Stomach smooth muscle (tissue), 2 donors: ENCODE results near the gene PYGB.

Source experiments
- H3K27ac ChIP-seq: one replicate; pipeline ENCODE4 v1.7.0; 2013; ENCODE audit warnings: mild to moderate bottlenecking, low read length, inconsistent platforms
- H3K27me3 ChIP-seq, 2 donors: one replicate each; pipeline ENCODE4 v1.7.0; 2013; ENCODE audit warnings: low read length in 2 of 2; ENCODE audit not compliant: insufficient read depth in 2 of 2, control insufficient read depth in 1 of 2
- H3K36me3 ChIP-seq, 2 donors: one replicate each; pipeline ENCODE4 v1.7.0; 2013; ENCODE audit warnings: low read length in 2 of 2; ENCODE audit not compliant: control insufficient read depth in 2 of 2, insufficient read depth in 2 of 2
- H3K4me1 ChIP-seq: one replicate; pipeline ENCODE4 v1.7.0; 2013; ENCODE audit warnings: low read length; ENCODE audit not compliant: control insufficient read depth, insufficient read depth
- H3K4me3 ChIP-seq, 2 donors: one replicate each; pipeline ENCODE4 v1.7.0; 2013; ENCODE audit warnings: low read length in 2 of 2
- H3K9ac ChIP-seq, 2 donors: one replicate each; pipeline ENCODE4 v1.7.0; 2013; ENCODE audit warnings: low read length in 2 of 2, mild to moderate bottlenecking in 1 of 2
- H3K9me3 ChIP-seq, 2 donors: one replicate each; pipeline ENCODE4 v1.7.0; 2013; ENCODE audit warnings: low read length in 2 of 2; ENCODE audit not compliant: control insufficient read depth in 2 of 2
- donor health status: healthy.
- donor health status: Pancreatic carcinoma.

PYGB gene

DNA sequence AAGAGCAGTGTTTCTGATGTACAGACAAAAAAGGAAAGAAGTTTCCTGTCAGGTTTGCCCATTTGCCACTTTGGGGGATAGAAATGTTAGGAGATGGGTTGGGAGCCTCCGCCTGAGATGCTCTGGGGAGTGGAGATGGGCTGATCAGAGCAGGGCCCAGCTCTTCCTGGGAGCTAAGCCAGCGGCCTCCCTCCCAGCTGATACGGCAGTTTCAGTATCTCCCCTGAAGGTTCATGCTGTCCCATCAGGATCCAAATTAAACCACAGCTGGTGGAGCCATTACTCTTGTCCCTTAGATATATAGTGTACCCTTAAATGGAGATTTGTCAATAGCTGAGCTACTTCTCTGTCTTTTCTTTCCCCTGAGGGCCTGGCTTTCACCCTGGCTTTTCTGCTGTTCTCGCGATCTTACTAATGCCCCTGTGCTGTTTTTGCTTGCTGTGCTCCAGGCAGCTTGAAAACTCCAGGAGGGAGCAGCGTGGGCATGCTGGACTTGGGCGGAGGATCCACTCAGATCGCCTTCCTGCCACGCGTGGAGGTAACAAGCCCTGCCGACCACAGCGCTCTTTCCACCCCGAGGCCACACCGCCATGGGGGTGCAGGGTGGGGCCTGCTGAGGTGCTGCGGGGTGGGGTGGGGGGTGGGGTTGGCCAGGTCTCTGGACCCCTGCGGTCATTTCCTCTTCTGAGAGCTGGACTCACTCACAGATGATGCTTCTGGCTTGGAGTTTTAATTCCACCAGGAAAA, 31.5 kb upstream of the PYGB start:
- no peaks in the 10 kb centered on the region for H3K27me3 ChIP-seq
- peak overlapping the region in 1 of 2 donors; percentile 29 for H3K9ac ChIP-seq
- no peaks in the 10 kb centered on the region for H3K9me3 ChIP-seq
- H3K36me3 ChIP-seq, result peaks cover 56 to 73% of the 10 kb centered on the region in 2 donors
- no peak overlapping the region for H3K4me3 ChIP-seq
- H3K27ac ChIP-seq, result no peak overlapping the region
- H3K4me1 ChIP-seq, result no peaks in the 10 kb centered on the region

DNA sequence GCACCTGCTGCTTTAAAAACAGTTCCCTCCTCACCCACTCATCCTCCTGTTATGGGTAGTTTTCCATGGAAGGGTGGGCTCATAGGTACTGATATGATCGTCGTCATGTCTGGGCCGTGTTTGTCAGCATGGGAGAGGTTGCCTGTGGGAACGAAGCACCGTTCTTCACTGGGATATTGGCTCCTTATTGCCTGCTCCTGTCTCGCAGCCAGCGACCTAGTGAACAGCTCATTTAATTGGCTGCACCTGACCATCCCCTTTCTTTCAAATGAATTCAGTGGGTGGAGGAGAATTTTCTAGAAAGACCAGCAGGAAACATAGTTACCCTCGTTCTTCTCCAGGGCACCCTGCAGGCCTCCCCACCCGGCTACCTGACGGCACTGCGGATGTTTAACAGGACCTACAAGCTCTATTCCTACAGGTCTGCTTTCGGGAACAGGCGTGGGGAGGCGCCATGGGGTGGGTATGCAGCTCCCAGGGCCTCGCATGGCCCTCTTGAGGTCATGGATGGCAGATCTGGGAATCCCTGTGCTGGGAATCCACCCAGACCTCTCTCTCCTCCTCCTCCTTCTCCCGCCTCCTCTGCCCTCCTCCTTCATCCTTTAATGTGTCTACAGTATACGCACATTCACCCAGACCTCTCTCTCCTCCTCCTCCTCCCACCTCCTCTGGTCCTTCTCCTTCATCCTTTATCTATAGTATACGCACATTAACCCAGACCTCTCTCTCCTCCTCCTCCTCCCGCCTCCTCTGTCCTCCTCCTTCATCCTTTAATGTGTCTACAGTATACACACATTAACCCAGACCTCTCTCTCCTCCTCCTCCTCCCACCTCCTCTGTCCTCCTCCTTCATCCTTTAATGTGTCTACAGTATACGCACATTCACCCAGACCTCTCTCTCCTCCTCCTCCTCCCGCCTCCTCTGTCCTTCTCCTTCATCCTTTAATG, 30.4 kb upstream of the PYGB start:
- no peak overlapping the region for H3K4me3 ChIP-seq
- no peak overlapping the region for H3K27ac ChIP-seq
- no peaks in the 10 kb centered on the region for H3K27me3 ChIP-seq
- no peaks in the 10 kb centered on the region for H3K9me3 ChIP-seq
- no peak overlapping the region for H3K9ac ChIP-seq
- peaks cover 47 to 66% of the 10 kb centered on the region in 2 donors for H3K36me3 ChIP-seq
- peaks cover under 1% of the 10 kb centered on the region for H3K4me1 ChIP-seq

DNA sequence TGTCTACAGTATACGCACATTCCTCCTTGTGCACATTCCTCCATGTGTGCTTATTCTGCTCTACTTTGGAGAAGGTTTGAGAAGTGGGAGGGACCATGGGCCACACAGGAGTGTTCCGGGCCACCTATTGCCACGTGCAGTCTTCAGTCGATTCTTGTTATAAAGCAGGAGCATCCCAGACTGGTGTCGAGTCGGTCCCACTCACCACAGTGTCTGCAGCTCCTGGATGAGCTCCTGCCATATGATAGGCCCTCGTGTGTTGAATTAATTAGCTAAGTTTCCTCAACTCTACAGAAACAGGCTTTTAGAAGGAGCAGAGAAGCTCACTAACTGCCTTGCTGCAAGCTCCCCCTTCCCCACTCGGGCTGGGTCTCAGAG, 29.8 kb upstream of the PYGB start:
- Histone ChIP-seq H3K4me3 (no peak overlapping the region), H3K4me1 (peaks cover 2% of the 10 kb centered on the region), H3K27ac (no peak overlapping the region), H3K27me3 (no peaks in the 10 kb centered on the region), H3K9ac (no peak overlapping the region), H3K9me3 (no peaks in the 10 kb centered on the region), H3K36me3 (peaks cover 44 to 65% of the 10 kb centered on the region in 2 donors)

DNA sequence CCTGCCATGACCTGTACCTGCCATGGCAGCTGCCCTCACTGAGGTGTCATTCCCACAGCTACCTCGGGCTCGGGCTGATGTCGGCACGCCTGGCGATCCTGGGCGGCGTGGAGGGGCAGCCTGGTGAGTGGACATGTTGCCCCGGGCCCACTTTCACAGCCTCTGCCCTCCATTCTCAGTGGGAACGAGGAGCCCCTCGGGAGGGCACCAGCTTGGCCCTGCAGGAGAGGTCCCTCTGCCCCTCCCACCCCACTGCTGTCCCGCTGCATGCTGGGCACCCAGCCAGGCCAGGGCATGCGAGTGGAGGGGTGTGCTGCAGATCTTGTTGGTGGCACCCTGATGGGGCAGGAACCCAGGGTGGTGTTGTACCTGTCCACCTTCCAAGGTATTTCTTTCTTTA, 29.4 kb upstream of the PYGB start:
- Histone ChIP-seq H3K36me3 (peaks cover 41 to 62% of the 10 kb centered on the region in 2 donors), H3K27me3 (no peaks in the 10 kb centered on the region), H3K9me3 (no peaks in the 10 kb centered on the region), H3K4me1 (peaks cover 2% of the 10 kb centered on the region), H3K9ac (no peak overlapping the region), H3K27ac (no peak overlapping the region), H3K4me3 (no peak overlapping the region)

DNA sequence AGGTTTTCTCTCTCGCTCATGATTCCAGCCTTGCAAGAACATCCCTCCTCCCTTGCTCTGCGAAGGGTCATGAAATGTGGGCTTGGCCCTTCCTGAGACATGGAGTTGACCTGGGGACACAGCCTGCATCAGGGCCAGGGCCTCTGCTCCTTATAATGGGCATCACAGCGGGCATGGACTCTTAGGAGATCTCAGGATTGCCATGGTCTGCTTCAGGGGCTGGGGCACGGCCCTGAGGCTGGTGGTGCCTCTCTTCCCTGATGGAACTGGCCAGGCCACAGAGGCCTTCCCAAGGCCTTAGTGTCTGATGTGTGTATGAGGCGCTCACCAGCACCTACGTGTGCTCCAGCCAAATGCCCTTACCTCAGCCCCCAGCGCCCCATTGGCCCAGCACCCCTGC, 28.5 kb upstream of the PYGB start:
- no peaks in the 10 kb centered on the region for H3K9me3 ChIP-seq
- H3K27ac ChIP-seq, result no peak overlapping the region
- no peaks in the 10 kb centered on the region for H3K27me3 ChIP-seq
- no peak overlapping the region for H3K9ac ChIP-seq
- H3K36me3 ChIP-seq, result peaks cover 35 to 56% of the 10 kb centered on the region in 2 donors
- H3K4me1 ChIP-seq, result peaks cover 2% of the 10 kb centered on the region
- H3K4me3 ChIP-seq, result no peak overlapping the region

DNA sequence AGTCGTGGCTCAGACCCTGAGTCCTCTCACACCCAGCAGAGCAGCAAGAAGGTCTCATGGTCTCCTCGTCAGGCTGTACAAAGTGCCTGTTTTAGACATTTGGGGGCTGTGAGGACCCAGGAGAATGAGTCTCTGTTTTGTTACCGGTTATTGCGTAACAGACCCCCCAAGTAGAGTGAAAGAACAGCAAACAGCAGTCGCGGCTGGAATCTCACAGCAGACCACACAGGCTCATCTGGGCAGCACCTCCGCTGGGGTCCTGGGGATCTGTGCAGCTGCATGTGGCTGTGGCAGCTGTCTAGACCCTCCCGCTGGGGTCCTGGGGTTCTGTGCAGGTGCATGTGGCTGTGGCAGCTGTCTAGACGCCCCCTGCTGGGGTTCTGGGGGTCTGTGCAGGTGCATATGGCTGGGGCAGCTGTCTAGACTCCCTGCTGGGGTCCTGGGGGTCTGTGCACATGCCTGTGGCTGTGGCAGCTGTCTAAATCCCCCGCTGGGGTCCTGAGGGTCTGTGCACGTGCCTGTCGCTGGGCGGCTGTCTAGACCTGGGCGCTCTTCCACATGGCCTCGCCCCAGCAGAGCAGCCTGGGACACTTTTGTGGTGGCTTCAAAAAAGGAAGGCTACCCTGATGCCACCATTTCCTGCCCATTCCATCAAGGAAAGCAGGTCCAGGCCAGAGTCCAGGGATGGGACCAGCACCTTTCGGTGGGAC, 27.7 kb upstream of the PYGB start:
- H3K9me3 ChIP-seq, result no peaks in the 10 kb centered on the region
- peaks cover 28 to 51% of the 10 kb centered on the region in 2 donors for H3K36me3 ChIP-seq
- no peak overlapping the region for H3K27ac ChIP-seq
- peaks cover 2% of the 10 kb centered on the region for H3K4me1 ChIP-seq
- no peak overlapping the region for H3K4me3 ChIP-seq
- H3K27me3 ChIP-seq, result no peaks in the 10 kb centered on the region
- no peak overlapping the region for H3K9ac ChIP-seq

DNA sequence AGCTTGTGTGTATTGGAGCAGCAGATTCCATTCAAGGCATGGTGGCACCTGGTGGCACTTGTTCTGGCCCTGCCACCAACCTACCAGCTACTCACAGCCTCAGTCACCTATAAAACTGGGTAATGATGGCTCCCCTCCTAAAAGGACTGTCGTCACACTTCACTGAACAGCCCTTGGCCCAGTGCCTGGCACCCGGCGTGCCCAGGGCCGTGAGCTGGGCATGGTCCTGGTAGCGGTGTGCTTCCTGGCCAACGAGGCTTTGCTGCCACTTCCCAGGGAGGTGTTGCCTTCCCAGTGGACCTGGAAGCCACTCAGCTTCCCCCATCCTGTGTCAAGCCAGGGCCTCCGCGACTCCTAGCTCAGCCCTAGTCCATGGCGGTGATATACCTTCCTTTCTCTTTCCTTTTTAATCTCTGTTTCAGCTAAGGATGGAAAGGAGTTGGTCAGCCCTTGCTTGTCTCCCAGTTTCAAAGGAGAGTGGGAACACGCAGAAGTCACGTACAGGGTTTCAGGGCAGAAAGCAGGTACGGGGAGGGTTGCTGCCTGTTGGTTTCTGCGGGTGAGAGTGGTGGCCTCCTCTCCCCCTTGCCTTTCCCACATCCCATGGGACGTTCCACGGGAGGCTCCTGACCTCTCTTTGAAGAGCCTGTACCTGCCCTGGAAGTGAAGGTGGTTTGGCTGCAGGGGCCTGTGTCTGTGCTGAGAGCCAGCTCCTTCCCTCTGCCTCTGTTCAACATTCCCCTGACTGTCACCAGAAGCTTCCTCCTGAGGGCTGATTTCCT, 26.9 kb upstream of the PYGB start:
- Histone ChIP-seq H3K9ac (no peak overlapping the region), H3K27ac (no peak overlapping the region), H3K27me3 (no peaks in the 10 kb centered on the region), H3K4me1 (peaks cover 6% of the 10 kb centered on the region), H3K4me3 (no peak overlapping the region), H3K36me3 (peaks cover 20 to 44% of the 10 kb centered on the region in 2 donors), H3K9me3 (no peaks in the 10 kb centered on the region)

DNA sequence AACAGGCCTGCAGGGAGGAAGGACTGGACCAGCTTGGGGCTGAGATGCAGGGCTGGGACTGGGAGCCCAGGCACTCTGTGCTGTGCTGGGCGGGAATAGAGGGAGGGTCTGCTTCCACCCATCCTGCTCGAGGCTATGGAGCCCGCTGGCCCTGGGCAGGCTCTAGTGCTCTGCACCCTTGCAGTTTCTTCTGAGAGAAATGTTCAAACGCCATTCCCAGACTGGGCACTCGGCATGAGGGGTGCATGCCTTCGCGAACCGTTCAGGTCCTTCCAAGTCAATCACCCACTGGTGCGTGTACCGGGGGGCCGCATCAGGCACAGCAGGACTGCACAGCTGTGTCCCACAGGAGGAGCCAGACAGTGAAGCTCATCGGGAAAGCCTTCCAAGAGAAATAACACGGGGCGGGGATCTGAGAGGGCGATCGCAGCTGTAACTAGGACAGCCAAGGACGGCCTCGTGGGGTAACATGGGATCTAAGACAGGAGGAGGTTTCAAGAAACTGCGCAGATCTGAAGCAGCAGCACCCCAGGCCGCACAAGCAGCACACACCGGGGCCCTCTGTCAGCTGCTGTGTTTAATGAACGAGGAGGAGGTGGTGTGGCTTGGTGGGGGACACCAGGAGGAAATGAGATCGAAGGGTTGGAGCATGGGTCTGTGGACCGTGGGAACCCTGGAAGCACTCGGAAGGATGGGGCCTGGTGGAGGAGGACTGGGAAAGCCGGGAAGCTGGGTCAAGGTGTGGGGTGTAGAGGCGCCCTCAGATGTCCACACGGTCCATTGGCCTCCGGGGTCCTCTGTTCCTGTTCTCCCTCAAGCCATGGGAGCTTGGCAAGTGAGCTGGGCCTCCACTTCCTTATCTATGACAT, 26.1 kb upstream of the PYGB start:
- Histone ChIP-seq H3K27ac (no peak overlapping the region), H3K4me1 (peaks cover 9% of the 10 kb centered on the region)

DNA sequence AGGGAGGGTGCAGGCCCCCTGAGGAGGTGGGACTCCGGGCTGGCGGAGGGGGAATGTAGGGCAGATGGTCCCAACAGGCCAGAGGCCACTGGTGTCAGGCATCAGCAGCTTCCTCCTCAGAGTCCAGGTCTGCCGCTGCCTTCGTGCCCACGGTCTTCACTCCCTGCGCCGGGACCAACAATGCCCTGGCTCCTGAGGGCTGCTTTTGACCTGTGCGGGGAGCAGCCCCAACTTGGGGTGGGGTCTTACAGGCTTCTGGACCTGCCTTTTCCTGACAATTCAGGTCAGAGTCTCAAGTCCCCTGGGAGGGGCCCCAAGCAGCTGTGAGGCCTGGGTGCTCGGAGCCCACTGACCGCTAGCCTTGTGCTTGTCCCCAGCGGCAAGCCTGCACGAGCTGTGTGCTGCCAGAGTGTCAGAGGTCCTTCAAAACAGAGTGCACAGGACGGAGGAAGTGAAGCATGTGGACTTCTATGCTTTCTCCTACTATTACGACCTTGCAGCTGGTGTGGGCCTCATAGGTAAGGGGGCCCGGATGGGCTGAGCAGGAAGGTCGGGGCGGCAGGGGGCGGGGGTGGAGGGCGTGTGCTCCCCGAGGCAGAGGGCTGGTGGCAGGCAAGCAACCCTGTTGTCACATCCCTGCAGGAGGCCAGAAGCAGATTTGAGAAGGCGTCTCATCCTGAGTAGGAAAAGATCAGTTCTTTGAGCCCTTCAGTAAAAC, 25.3 kb upstream of the PYGB start:
- Histone ChIP-seq H3K4me3 (no peak overlapping the region), H3K9ac (no peak overlapping the region), H3K27me3 (no peaks in the 10 kb centered on the region), H3K27ac (no peak overlapping the region), H3K9me3 (no peaks in the 10 kb centered on the region), H3K36me3 (peaks cover 9 to 31% of the 10 kb centered on the region in 2 donors), H3K4me1 (peaks cover 16% of the 10 kb centered on the region)

More for the DNA sequence above, 26.1 kb upstream of the PYGB start:
- Histone ChIP-seq H3K9ac (no peak overlapping the region), H3K36me3 (peaks cover 16 to 38% of the 10 kb centered on the region in 2 donors), H3K27me3 (no peaks in the 10 kb centered on the region), H3K4me3 (no peak overlapping the region), H3K9me3 (no peaks in the 10 kb centered on the region)
